Psoas muscle (tissue), 8 donors: ENCODE results near the gene EIF3CL. TPM values are rescaled to one million over a fixed set of nuclear protein-coding genes. Genes with fewer than 3 reads are reported as not detected.
A peak's percentile ranks its signal among the peaks of the same experiment; 100 is the strongest.
"Not testable (repeated sequence)": the region's sequence is repeated elsewhere in the genome, so short reads cannot be mapped to it uniquely, and the experiment has no call there.

ENCODE experiments used
- ATAC-seq, 4 donors: fragments of 200-7000 bp; cut with Tn5 transposase; one replicate each; pipeline ENCODE4 v1.9.1; 2020; ENCODE audit warnings: moderate library complexity in 3 of 4, mild to moderate bottlenecking in 2 of 4
- DNase-seq, 2 donors: peaks; one replicate each; pipeline ENCODE4 v3.0.0-alpha.2; 2020
- H3K27ac ChIP-seq: fragments of 200-600 bp; one replicate; pipeline ENCODE4 v1.8.0; 2022
- H3K27me3 ChIP-seq, 3 donors: fragments of 200-600 bp in 1 of 3; one replicate each; pipeline versions ENCODE4 v1.6.1 to v1.8.0; 2013 to 2022; ENCODE audit warnings: low read length in 2 of 3, mild to moderate bottlenecking in 2 of 3, moderate library complexity in 1 of 3; ENCODE audit not compliant: insufficient read depth in 3 of 3
- H3K36me3 ChIP-seq, 2 donors: fragments of 200-600 bp in 1 of 2; one replicate each; pipeline versions ENCODE4 v1.6.1 to v1.8.0; 2013 to 2022; ENCODE audit warnings: low read depth in 1 of 2, mild to moderate bottlenecking in 1 of 2, moderate library complexity in 1 of 2; ENCODE audit not compliant: insufficient read depth in 1 of 2
- H3K4me1 ChIP-seq: fragments of 200-600 bp; one replicate; pipeline ENCODE4 v1.8.0; 2022
- H3K4me3 ChIP-seq: fragments of 200-600 bp; one replicate; pipeline ENCODE4 v1.8.0; 2022; ENCODE audit warnings: mild to moderate bottlenecking
- H3K9me3 ChIP-seq: fragments of 200-600 bp; one replicate; pipeline ENCODE4 v1.8.0; 2022
- WGBS, 3 donors: extraction: QIAGEN DNeasy Blood & Tissue Kit; methylation state at CpG; one replicate each; pipeline versions ENCODE4 v1.1.6 to v1.1.7; 2013; 5-methylcytosine and 5-hydroxymethylcytosine counted together
- intact Hi-C, 2 donors: fragments of 100-400 bp; cut with DNase I; formaldehyde crosslinking; loops; one replicate each; pipeline versions ENCODE4 v1.11.0 to v1.14.2; 2022
- polyA plus RNA-seq, 3 donors: library from polyadenylated mRNA; stranded (reverse); fragments of 200-250 nt; gene quantifications; one replicate each; pipeline ENCODE4 v1.2.3, GENCODE V29; 2013
- total RNA-seq, 4 donors: library from RNA; stranded (reverse); fragmentation: NEBNext Ultra II Directional in 2 of 4; extraction: Animal tissue kit (Norgen Biotek cat#: 25700) in 2 of 4; gene quantifications; one replicate each; pipeline versions ENCODE4 v1.2.1 to v1.2.4, GENCODE V29; 2021 to 2023
- donor health status: healthy with polysubstance abuse.
- donor health status: DM: no; HTN: no; CAD: no; lungs with moderate emphysema.
- donor health status: Bipolar disorder and iron deficiency.
- donor health status: healthy.
- donor health status: DM: yes; HTN: yes; CAD: no.
- donor health status: DM: no; HTN: no; CAD: no.
- donor health status: DM: no; HTN: no; CAD: no.
- donor health status: DM: yes; HTN: yes; CAD: no.

The EIF3CL gene
- total and polyA plus RNA-seq, 7 donors: 25.5 to 130 (median 85.8) TPM

DNA sequence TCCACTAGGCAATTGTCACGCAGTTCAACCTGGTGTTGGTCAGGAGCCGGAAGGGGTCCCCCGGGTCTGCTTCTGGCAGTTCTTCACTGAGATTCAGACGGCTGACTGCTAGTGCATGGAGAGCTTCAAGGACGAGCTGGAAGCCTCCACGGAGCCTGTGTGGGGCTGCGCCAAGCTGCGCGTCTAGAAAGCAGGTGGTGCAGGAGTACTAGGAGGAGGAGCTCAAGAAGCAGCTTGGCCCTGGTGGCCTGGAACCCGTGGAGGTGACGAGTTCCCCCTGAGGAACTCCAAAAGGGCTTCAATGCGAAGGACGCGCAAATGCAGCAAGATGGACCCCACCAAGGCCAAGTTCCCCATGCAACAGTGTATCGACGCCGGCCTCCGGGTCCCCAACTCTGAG is 10.9 kb upstream of the EIF3CL start:
- H3K4me3 ChIP-seq, H3K4me1 ChIP-seq, H3K27me3 ChIP-seq, ATAC-seq, H3K36me3 ChIP-seq, intact Hi-C loops, H3K9me3 ChIP-seq, H3K27ac ChIP-seq: not testable (repeated sequence)
- peak; percentile 1 to 6 for DNase-seq
- 77 to 80% (median 80%) methylated on average over 12 to 14 of the region's 18 CpGs for WGBS, 3 donors

DNA sequence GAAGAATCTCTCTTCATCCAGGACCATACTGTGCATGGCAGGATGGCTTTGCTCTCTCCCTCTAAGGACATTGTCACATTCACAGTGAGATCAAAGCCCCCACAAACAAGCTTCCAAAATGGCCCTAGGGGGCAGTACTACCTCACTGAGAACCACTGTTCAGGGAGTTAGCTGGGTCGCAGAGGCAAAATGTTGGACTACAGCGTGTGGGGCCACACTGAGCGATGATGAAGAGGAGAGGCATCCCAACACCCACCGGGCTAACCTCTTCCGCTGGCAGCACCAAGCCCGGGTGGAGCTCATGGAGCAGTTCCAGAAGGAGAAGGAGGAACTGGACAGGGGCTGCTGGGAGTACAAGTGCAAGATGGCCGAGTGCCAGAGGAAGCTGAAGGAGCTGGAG is 9.9 kb upstream of the EIF3CL start:
- WGBS, 3 donors: no CpG with 5 or more reads among the region's 7 CpGs

DNA sequence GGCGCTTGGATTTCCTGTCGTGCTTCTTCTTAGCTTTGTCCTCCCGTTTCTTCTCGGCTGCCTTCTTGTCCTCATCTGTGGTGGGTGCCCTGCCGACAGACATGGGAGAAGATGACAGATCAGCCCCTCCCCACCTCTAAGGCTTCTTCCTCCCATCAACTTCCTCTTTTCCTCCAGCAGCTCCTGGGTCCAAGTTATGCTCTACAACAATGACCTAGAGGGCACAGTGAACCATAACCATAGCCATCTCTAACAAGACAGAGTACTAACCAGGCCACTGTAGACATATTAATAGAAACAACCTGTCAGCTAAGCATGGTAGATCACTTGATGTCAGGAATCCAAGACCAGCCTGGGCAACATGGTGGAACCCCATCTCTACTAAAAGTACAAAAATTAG is 11.6 kb downstream of the EIF3CL start:
- ATAC-seq, intact Hi-C loops: not testable (repeated sequence)
- WGBS, 3 donors: no CpG with 5 or more reads among the region's 5 CpGs

More for the DNA sequence above, 9.9 kb upstream of the EIF3CL start:
- H3K4me1 ChIP-seq, H3K27me3 ChIP-seq, DNase-seq, H3K9me3 ChIP-seq, H3K4me3 ChIP-seq, ATAC-seq, H3K27ac ChIP-seq, intact Hi-C loops, H3K36me3 ChIP-seq: not testable (repeated sequence)

DNA sequence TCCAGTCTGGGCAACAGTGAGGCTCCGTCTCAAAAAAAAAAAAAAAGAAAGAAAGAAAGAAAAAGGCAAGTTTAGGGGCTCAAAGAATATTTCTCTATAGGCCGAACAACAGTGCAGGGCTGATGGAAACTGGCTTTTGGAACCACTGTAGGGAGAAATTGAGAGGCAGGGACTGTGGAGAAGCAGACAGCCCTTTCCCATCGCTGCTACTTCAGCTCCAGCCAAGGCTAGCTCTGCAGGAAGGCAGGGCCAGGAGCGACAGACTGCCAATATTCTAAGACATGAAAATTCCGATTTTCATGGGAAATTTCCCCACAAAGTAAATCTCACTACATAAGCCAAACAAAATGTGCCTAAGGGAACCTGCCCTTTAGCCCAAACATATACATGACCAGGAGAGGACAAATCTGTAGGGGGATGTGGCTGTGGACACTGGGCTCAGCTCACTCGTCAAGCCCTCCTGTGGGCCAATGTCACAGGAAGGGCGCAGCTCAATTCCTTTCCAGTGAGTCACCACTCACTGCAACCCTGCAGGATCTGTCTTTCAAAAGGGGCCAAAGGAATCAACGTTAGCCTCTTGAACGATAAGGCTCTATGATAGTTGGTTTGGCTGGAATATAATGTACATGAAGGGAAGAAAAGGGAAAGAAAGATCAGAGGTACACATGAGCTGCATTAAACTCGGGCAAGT is 21.3 kb downstream of the EIF3CL start:
- H3K27ac ChIP-seq, H3K27me3 ChIP-seq, H3K4me1 ChIP-seq, H3K36me3 ChIP-seq, H3K4me3 ChIP-seq, intact Hi-C loops, DNase-seq, H3K9me3 ChIP-seq: not testable (repeated sequence)
- peak; percentile 42 to 73 (median 58) for ATAC-seq
- 17 to 60% methylated on average over 1 to 2 of the region's 10 CpGs; no CpG with 5 or more reads in 1 of the 3 donors for WGBS, 3 donors

More for the DNA sequence above, 11.6 kb downstream of the EIF3CL start:
- not testable (repeated sequence) for H3K27ac ChIP-seq, H3K9me3 ChIP-seq, H3K27me3 ChIP-seq, DNase-seq, H3K4me1 ChIP-seq, H3K36me3 ChIP-seq, H3K4me3 ChIP-seq

DNA sequence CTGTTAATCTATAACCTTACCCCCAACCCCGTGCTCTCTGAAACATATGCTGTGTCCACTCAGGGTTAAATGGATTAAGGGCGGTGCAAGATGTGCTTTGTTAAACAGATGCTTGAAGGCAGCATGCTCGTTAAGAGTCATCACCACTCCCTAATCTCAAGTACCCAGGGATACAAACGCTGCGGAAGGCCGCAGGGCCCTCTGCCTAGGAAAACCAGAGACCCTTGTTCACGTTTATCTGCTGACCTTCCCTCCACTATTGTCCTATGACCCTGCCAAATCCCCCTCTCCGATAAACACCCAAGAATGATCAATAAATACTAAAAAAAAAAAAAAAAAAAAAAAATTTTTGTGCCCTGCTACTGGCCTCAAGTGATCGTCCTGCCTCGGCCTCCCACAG is 25.8 kb downstream of the EIF3CL start:
- H3K9me3 ChIP-seq, intact Hi-C loops, H3K27ac ChIP-seq, H3K4me3 ChIP-seq, H3K4me1 ChIP-seq, H3K36me3 ChIP-seq, ATAC-seq, H3K27me3 ChIP-seq: not testable (repeated sequence)
- peak in 1 of 2 donors; percentile 28 for DNase-seq
- 82 to 96% (median 87%) methylated on average over 4 to 5 of the region's 10 CpGs for WGBS, 3 donors

DNA sequence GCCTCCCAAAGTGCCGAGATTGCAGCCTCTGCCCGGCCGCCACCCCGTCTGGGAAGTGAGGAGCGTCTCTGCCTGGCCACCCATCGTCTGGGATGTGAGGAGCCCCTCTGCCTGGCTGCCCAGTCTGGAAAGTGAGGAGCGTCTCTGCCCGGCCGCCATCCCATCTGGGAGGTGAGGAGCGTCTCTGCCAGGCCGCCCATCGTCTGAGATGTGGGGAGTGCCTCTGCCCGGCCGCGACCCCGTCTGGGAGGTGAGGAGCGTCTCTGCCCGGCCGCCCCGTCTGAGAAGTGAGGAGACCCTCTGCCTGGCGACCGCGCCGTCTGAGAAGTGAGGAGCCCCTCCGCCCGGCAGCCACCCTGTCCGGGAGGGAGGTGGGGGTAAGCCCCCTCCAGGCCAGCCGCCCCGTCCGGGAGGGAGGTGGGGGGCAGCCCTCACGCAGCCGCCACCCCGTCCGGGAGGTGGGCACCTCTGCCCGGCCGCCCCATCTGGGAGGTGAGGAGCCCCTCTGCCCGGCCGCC is 26.5 kb downstream of the EIF3CL start:
- H3K36me3 ChIP-seq, H3K27ac ChIP-seq, H3K4me3 ChIP-seq, ATAC-seq, H3K27me3 ChIP-seq, H3K9me3 ChIP-seq, H3K4me1 ChIP-seq, intact Hi-C loops: not testable (repeated sequence)
- 95 to 98% (median 95%) methylated on average over 11 to 23 of the region's 38 CpGs for WGBS, 3 donors
- peak in 1 of 2 donors; percentile 26 for DNase-seq

DNA sequence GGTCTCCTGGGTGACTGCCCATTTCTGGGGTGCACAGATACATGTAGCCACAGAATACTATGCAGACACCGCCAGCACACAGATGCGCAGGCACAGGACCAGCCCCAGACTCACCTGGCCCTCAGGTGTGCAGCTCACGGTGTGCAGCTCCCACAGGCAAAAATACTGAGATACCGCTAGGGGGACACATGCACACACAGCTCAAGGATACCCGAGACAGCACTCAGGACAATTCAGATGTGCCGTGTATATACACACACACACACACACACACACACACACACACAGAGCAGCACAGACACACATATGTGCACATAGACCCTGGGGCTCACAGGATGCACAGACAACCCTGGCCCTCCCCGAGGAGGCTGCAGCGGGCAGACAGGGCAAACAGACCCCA is 28.5 kb downstream of the EIF3CL start:
- intact Hi-C loops, H3K4me1 ChIP-seq, H3K9me3 ChIP-seq, H3K4me3 ChIP-seq, H3K27ac ChIP-seq, H3K27me3 ChIP-seq, H3K36me3 ChIP-seq: not testable (repeated sequence)
- WGBS, 3 donors: 0 to 11% (median 6%) methylated on average over 1 to 3 of the region's 8 CpGs
- DNase-seq (peak in 1 of 2 donors; percentile 2), ATAC-seq (peak; percentile 34 to 52 (median 44))

DNA sequence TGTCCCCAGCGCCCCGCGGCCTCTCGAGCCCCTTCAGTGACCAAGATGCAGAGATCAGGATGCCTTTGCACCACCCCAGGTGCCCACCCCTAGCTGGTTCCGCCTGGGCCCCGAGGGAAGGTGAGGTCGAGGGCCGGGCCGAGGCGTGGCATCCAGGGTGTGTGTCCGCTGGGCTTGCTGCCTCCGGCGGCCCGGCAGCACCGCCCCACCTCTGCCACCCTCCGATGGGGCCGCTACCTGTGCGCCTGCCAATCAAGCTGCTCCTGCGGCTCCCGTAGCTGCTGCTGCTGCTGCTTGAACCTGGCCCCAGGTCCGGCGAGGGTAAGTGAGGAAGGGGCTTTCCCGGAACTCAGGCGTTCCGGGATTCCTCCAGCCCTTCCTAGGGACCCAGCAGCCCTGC is 29.4 kb downstream of the EIF3CL start:
- WGBS, 3 donors: 0% methylated on average over 2 to 8 of the region's 25 CpGs
- intact Hi-C loops, DNase-seq: not testable (repeated sequence)

DNA sequence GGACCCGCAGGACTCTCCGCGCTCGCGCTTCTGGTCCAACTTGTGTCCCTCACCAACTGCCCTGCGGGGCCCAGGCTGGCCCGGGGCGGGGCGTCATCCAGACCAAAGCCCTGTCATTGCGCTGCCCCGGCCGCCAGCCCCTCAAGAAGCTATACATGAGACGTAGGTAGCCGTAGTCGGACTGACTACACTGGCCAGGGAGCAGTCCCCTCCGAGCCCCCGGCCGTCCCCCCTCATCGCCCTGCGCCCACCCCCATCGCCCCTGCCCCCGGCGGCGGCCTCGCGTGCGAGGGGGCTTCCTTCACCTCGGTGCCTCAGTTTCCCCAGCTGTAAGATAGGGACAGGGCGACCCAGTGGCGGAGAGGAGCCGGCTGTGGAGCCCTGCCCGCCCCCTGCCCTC is 35.7 kb downstream of the EIF3CL start:
- H3K9me3 ChIP-seq, H3K4me3 ChIP-seq, intact Hi-C loops, H3K27me3 ChIP-seq, H3K36me3 ChIP-seq, H3K27ac ChIP-seq, H3K4me1 ChIP-seq: not testable (repeated sequence)
- 28 to 46% (median 31%) methylated on average over 20 to 26 of the region's 32 CpGs for WGBS, 3 donors
- peak in 1 of 4 donors; percentile 17 for ATAC-seq
- peak in 1 of 2 donors; percentile 11 for DNase-seq

More for the DNA sequence above, 29.4 kb downstream of the EIF3CL start:
- not testable (repeated sequence) for H3K27me3 ChIP-seq, H3K36me3 ChIP-seq, H3K9me3 ChIP-seq, H3K27ac ChIP-seq, H3K4me1 ChIP-seq, H3K4me3 ChIP-seq
- ATAC-seq: peak in 3 of 4 donors; percentile 39 to 45 (median 39)
